ENCODE measurements around the gene LSAMP.
"Not testable (repeated sequence)": the region's sequence is repeated elsewhere in the genome, so short reads cannot be mapped to it uniquely, and the experiment has no call there.

The LSAMP gene

DNA sequence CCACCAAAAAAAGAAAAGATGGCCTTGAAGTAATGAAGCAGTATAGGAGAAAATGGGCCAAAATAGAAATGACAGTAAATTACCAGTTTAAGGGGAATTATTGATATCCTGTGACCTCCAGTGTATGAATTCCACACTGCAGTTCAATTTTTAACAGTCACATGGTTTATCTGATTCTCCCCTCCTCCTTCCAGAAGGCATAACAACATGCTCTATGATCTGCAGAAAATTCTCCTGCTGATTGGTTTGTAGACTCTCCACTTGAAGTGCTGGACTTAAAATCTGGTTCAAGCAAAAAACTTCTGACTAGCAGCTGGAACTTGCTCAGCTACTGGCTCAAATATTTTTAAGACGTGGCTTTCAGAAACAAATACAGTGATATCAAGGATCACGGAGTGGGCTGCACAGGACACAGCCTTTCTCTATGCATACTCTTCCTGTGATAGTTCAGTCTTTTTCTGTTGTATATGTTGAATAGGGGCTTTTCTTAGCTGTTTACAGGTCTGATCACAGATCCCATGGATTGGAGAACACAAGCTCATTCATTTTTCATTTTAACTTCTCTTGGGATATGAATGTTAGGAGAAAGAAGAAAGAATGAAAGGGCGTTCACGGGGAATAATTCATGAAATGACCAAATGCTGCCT is 211.5 kb downstream of the LSAMP start:
- DNase-seq = no peak

- DNase-seq = no peak
Observed at GRCh38 chr3:116230431-116231020, 214.8 kb downstream of the LSAMP start.

DNA sequence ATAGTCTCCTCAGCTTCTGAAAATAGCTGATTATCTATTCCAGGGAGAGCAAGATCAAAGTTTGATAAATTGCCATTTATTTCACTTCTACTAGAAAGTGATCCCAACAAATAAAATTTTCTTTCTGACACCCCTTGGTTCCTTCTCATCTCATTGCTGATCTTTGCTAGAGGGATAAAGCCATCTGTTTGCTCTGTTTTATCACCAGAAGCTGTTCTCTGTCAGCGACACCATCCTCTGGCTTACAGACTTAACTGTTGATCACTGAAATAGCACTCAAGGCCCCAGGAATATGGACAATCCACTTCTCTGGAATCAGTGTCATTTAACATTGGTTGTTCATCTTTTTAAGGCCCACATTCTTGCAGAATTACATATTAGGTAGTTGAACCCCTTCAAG is 219.0 kb downstream of the LSAMP start:
- no peak for DNase-seq

DNA sequence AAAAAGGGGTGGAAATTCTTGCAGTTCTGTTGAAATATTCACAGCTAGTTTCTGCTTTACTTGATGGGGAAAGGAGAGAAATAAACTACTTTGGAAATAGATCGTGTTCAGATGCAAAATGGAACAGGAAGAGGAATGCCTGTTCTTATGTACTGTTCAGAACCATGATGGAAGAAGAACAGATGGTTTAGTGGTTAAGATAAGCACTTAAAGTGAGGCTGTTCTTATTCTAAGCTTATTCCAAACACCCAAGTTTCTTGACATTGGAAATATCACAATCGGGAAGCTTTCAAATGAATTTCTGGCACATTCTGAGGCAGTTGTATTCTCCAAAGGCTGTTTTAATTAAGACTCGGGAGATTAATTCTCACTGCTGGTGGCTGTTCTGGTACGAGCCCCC is 228.5 kb downstream of the LSAMP start:
- DNase-seq = no peak

DNA sequence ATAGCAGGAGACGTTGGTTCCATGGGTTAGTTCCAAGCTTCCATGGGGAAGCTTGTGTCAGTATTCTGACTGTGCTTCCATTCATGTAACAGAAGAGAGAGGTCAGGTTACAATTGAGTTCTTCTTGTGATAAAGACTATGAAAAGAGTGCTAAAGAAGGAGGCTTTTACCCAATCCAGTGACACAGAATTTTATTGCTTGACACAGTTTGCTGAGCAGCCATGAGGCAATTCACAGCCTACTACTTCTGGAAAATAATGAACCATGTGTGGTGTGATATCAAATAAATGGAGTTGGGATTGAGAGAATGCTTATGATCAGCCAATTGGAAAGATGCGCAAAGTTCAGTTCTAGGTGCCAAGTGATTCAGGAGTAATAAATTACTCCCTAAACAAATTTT is 233.4 kb downstream of the LSAMP start:
- no peak for DNase-seq

DNA sequence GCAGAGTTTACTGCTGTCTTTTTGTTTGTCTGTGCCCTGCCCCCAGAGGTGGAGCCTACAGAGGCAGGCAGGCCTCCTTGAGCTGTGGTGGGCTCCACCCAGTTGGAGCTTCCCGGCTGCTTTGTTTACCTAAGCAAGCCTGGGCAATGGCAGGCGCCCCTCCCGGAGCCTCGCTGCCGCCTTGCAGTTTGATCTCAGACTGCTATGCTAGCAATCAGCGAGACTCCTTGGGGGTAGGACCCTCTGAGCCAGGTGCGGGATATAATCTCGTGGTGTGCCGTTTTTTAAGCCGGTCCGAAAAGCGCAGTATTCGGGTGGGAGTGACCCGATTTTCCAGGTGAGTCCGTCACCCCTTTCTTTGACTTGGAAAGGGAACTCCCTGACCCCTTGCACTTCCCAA is 236.5 kb downstream of the LSAMP start:
- not testable (repeated sequence) for DNase-seq

DNA sequence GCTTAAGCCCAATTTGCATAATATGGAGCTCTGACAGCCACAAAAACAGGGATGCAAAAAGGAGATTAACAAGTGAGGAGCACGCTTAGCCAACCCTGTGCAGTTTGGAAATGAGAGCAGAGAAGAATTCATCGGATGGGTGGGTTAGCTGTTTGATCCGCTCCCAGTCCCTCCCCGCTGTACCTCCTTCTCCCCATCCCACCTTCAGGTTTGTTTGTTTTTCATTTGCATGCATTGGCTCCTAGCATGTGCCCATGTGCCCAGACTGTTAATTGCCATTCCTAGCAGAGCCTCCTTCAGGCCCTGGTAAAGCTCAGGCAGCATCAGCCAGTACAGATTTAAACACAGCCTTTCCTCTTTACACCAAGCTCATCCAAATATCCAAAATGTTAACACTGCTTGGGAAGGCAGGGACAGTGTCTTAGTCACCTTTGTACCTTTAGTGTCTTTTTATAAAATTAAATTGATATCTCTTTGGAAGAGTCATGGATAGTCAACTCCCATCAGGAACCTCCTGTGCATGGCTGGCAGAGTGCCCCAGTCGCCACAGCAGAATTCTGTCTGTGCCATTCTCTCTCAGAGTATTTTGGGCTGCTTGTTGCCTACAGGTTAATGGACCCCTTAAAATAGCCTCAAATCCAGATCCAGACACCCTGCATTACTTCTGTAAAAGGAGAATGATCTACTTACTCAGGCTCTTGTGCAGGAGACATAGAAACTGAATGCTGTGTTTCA is 244.2 kb downstream of the LSAMP start:
- peak; percentile 83 to 84 for DNase-seq

GRCh38 chr3:116199063-116199462 is 246.2 kb downstream of the LSAMP start:
- DNase-seq = no peak

DNA sequence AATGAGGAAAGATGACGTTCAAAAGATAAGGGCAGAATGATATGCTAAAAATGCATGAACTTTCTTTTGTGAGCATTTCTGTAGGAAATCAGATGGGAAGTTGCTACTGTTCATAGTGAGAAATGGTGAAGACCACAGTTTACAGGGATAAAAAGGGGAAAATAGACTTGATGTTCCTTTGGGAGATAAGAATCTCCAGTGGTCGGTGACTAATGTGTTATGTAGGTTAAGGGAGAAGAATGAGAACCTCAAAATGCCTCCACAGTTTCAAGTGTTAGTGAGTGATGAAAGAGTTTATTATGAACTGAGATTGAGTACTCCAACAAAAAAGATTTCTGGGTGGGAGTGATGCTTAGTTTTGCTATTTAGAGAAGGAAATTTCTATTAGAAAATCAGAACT is 247.2 kb downstream of the LSAMP start:
- DNase-seq = no peak

- no peak for DNase-seq
Observed at GRCh38 chr3:116192464-116192863, 252.8 kb downstream of the LSAMP start.

DNA sequence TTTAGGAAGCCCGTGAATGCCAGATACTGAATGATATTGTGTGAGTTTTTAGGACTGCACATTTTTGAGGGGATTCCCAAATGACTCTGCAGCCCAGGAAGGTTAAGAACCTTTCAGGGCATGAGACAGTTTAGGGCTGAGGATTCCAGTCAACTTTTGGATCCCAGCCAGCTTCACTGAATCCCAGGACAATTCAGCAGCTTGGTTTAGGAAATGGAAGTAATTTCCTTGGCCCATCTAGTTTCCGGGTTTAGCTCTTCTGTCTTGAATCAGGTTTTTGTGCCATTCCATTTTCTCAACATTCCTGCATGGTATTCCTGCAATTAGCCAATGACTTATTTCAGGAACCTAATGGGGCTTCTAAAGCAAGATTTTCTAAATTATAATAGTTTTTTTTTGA is 253.9 kb downstream of the LSAMP start:
- DNase-seq = no peak

DNA sequence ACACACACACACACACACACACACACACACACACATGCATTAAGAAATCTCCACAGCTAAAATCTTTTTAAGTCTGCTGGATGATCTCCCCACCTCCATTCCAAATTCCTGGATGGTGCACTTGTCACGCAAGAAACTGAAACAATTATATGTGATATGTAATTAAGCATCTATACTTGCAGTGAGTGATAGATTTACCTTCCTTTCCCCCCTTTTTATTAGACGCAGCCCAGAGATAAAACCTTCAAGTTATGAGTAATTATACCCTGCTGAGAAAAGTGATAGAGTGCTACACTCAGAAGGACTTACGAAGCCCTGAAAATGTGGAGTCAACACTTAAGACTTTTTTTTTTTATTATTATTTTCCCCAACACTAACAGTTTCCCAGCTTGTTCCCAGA is 255.2 kb downstream of the LSAMP start:
- no peak for DNase-seq

GRCh38 chr3:116188231-116188785 is 257.0 kb downstream of the LSAMP start:
- DNase-seq = no peak

GRCh38 chr3:116186049-116186448 is 259.2 kb downstream of the LSAMP start:
- no peak for DNase-seq

DNA sequence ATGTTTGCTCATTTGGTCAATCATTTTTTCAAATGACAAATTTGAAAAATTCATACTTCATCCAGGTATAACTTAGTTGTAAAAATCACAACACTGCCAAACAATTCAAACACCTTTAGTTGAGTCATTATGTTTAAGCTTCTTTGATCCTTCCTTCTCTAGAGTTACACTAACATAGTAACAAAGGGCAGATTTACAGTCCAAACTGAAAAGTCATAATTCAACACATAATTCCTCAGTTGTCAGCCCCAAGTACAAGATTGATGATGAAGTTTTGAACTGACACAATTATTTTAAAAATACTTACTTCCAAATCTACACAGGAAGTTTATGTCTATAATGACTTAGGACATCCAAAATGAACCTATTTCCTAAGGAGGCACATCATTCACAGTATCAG is 264.1 kb downstream of the LSAMP start:
- DNase-seq = no peak

GRCh38 chr3:116179091-116179490 is 266.2 kb downstream of the LSAMP start:
- no peak for DNase-seq

- no peak for DNase-seq
Observed at GRCh38 chr3:116176974-116177555, 268.2 kb downstream of the LSAMP start.

DNA sequence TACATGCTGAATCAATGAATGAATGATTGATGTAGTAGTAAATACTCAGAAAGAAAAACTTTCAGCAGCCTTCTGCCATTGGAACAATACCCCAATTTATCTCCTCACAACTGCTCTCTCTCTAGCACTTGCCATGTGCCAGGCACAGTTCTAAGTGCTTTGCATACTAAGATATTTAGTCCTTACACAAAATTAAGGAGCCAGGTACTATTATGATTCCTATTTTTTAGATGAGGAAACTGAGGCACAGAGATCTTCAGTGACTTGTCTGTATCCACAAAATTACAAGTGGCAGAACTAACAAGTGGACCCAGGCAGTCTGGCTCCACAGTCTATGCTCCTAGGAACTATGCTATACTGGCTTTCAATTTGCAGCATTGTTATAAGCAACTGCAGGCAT is 279.2 kb downstream of the LSAMP start:
- DNase-seq = no peak

GRCh38 chr3:116165641-116166040 is 279.6 kb downstream of the LSAMP start:
- DNase-seq = no peak

DNA sequence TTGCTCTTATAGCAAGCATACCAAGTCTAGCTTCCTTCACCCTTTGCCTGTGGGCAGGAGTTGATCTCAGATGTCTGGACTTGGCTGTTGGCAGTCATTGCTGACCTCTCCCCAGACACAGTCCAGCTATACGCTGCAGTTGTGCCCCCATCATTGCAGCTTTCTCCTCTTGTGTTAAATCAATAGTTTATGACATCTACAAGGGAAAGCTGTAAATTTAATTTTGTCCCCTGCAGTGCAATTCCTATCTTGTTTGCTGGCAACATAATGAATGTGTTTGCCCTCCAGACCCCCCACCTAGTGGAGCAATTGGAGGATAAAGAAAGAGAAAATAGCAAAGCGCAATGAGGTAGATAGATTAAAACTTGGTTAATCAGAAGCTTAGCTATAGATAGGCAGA is 280.2 kb downstream of the LSAMP start:
- DNase-seq = no peak

DNA sequence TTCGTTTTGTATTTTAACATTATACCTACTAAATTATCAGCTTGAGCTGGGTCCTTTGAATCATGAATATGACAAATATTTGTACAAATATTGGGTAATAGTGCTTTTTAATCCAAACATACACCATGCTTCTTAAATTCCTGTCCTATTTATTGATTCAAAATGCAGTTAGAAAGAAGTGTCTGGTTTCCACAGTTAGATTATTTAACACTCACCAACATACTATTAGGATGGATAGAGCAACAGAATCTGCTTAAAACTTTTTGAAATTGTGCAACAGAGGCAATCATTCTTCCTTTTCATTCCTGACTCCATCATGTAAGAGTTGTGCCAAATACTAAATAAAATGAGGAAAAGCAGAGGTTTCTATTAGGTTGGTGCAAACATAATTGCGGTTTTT is 281.2 kb downstream of the LSAMP start:
- DNase-seq = no peak

GRCh38 chr3:116161575-116162525 is 283.4 kb downstream of the LSAMP start:
- no peak for DNase-seq

DNA sequence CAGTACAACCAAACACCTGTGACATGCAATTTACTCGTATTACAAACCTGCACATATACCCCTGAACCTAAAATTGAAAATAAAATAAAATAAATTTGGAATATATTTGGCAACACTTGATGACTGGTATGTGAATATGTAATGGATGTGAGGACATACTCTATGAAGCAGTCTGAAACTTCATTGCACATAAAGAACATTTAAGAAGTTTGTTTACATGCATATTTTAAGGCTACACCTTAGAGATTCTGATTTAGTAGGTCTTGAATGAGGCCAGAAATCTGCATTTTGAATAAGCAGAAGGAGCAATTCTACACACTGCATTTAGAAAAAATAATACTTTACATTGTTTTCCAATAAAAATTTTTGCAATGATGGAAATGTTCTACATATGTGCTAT is 284.7 kb downstream of the LSAMP start:
- no peak for DNase-seq

All from NCI-H526 (cell line).